Omental fat pad (tissue), 4 donors: ENCODE data around the gene PRKAG2. TPM values are rescaled to one million over a fixed set of nuclear protein-coding genes. Genes with fewer than 3 reads are reported as not detected.

ENCODE experiments used
- ATAC-seq: fragments of 150-250 bp; one replicate; pipeline ENCODE4 v1.9.1; 2016; ENCODE audit warnings: mild to moderate bottlenecking, moderate library complexity; ENCODE audit not compliant: low FRiP score
- DNase-seq: peaks from one replicate; pipeline ENCODE4 v3.0.0-alpha.2; 2019; ENCODE audit warnings: low spot score
- total RNA-seq, 4 donors: library from RNA; depleted of rRNA; stranded (reverse); fragments of >200 nt; gene quantifications; one replicate each; pipeline ENCODE4 v1.1.0, GENCODE V29; 2016
- TF ChIP-seq, protein P1 (sequence below), 3 donors: fragments of 450-650 bp; IDR thresholded peaks; one replicate each; pipeline ENCODE4 v1.5.1; 2016 to 2017; ENCODE audit warnings: antibody characterized with exemption in 3 of 3, mild to moderate bottlenecking in 3 of 3, moderate library complexity in 2 of 3

PRKAG2 gene
- total RNA-seq, 4 donors from 2014 or later: 31.6 to 49.5 (median 36.9) TPM

DNA sequence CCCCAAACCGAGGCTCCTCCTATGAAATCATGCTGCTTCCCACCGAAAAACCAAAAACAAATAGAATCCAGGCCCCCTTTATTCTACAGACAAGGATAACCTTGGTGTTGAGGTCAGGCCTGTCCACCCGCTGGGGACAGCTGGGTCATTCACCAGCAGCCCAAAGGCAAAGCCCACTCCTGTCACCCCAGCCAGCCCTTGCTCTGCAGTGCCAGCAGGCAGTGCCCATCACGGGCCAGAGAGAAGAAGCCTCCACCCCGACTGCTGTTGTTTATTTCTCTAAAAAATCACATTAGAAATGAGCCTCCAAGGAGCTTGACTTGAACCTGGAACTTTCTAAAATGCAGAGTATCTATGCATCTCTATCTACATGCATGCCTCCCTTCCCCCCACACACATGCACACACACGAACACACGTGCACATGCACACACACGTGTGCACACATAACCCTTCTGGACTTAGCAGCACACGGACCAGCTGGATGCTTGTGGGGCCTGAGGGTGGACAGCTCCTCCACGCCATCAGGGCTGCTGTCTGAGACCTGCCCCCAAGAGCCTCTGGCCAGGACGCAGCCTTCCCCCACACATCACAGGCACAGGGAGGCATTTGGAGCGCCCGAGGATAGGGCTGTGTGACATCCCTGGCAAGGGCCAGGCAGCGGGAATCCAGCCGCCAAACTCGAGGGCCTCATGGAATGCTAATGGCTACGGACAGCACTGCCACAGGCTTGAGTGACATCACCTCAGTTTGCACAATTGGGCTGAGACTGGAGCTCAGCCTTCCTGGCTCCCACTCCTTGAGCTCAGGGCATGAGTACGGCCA, 22.8 kb downstream of the PRKAG2 start:
- TF ChIP-seq, protein P1, sequence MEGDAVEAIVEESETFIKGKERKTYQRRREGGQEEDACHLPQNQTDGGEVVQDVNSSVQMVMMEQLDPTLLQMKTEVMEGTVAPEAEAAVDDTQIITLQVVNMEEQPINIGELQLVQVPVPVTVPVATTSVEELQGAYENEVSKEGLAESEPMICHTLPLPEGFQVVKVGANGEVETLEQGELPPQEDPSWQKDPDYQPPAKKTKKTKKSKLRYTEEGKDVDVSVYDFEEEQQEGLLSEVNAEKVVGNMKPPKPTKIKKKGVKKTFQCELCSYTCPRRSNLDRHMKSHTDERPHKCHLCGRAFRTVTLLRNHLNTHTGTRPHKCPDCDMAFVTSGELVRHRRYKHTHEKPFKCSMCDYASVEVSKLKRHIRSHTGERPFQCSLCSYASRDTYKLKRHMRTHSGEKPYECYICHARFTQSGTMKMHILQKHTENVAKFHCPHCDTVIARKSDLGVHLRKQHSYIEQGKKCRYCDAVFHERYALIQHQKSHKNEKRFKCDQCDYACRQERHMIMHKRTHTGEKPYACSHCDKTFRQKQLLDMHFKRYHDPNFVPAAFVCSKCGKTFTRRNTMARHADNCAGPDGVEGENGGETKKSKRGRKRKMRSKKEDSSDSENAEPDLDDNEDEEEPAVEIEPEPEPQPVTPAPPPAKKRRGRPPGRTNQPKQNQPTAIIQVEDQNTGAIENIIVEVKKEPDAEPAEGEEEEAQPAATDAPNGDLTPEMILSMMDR (IDR thresholded peaks at IDR 0.05): no peak
- DNase-seq (no peak), ATAC-seq (no peak)

DNA sequence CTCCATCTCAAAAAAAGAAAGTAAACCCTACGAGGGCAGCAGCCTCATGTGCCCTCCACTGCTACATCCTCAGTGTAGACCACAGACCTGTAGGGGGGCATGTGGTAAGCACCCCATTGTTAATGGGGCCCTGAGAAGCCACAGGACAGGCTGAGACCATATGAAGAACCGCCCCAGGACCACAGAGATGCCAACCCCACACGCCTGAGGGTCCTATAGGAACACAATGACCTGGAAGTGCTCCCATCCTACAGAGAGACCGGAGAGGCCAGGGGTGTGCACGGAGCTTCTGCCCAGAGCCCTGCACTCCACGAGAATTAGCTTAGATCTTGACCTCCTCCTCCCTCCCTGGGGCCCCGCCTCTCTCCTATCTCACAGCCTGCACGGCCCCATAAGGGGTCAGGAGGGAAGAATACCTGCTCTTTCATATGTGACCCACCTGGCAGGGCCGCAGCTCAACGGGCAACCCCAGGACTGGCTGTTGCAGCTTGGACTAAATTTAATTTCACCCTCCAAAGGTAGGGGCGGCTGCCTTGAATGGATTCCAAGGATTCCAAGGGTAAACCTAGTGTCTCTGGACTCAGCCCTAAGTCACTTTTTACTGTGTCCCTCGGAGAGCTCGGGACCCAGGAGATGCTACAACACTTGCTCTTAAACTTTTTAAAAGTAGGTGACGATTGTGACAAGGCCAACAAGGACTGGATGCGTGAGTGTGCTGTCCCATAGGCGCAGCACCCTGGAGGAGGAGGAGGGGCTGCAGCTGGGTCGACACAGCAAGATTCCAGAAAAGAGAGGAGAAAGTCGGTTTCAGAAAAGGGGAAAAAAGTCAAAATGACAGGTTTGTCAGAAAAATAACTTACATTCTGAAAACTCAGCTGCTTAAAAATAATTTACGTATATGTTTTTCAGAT, 24.2 kb downstream of the PRKAG2 start:
- no peak for ATAC-seq
- TF ChIP-seq, protein P1 (IDR thresholded peaks at IDR 0.05): no peak
- DNase-seq: no peak

DNA sequence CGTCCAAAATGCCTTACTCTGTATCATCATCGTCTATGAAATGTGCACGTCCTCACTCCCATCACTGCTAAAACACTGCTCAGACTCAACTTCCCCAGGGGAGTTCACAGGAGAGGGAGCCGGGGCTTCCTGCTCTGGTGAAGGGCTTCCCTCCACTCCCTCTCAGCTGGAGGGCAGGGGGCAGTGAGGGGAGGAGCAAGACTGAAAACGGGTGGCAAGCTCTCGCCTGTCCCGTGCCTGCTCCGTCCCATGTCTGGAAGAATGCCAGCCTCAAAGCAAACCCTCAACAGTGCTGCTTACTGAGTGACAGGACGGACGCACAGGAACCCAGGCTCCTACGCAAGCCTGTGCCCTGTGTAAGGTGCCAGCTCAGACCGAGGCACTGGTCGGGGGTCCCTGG, 25.1 kb downstream of the PRKAG2 start:
- ATAC-seq (no peak), DNase-seq (no peak)
- TF ChIP-seq, protein P1 (IDR thresholded peaks at IDR 0.05): no peak

DNA sequence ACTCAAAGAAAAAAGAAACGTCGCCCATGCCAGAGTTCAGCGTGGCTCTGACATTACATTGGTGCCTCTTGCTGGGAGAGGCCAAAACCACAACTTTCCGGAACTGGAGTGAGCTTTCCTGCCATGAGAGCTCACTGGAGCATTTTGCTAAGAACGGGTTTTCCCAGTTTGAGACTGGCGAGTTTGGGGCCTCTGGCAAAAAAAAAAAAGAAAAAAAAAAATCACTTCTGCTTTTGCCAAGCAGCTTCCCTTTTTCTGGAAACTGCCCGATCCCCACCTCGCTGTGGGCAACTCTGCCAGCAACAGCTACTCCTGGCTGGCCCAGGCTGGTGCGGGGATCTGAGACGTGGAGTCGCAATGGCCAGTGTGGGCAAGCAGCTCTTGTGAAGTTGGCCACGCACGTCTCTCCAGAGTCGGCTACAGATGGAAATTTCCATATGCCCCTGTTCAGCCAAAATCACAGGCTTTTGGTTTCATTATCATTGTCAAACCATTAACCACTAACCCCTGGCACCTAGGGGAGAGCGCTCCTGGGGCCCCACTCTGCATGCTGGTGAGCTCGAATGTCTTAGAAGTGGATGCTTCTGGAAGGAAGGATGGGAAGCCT, 25.7 kb downstream of the PRKAG2 start:
- no peak for ATAC-seq
- no peak for DNase-seq
- TF ChIP-seq, protein P1 (IDR thresholded peaks at IDR 0.05): no peak

DNA sequence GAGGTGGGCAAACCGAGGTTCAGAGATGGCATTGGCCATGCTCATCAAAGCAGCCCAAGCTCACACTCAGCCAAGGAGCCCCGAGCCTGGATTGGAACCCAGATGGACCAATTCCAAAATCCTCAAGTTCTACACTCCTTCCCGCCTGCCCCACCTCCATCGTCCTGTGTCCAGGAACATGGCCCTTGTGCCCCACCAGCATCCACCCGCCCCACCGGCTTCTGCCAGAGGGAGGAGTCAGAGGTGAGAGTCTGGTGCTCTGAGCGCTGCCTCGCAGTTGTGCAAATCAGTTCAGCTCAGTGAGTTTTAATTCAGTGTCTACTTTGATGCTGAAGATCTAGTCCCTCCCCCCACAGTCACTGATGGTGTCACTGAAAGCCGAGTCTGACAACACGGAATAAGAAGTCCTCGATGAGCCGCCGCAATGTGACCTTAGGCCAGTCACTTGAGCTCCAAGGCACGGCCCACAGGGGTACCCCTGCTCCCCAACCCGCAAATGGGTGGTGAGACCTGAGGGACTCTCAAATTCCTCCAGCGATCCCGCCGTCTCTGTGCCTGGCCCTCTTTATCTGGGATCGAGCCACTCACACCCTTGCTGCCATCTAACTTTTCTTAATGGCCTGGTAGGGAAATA, 26.3 kb downstream of the PRKAG2 start:
- ATAC-seq (no peak), DNase-seq (no peak)
- TF ChIP-seq, protein P1 (IDR thresholded peaks at IDR 0.05): no peak

DNA sequence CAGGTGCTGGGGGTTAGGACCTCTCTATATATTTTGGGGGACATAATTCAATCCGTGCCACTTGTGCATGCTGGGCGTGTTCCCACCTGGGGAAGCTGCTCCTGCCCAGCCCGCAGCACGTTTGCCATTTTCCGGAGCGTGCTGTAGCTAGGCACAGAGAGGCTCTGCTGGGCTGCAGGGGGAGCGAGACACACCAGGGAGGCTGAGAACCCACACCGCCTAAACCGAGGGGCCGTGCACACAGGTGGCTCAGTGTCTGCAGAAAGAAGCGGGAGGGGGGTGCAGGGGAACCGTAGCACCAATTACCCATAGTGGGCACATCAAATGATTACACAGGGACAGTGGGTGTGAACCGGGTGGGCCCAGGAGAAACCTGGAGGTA, 27.0 kb downstream of the PRKAG2 start:
- DNase-seq: no peak
- TF ChIP-seq, protein P1 (IDR thresholded peaks at IDR 0.05): no peak
- ATAC-seq: no peak
